HG03439 (cell line): ENCODE data around the gene TSPAN10.
"Not testable (repeated sequence)": the region's sequence is repeated elsewhere in the genome, so short reads cannot be mapped to it uniquely, and the experiment has no call there.

Experiments used
- ATAC-seq: cut with Tn5 transposase; IDR thresholded peaks from one replicate; pipeline ENCODE4 v1.9.1; 2021; ENCODE audit warnings: mild to moderate bottlenecking, moderate library complexity; ENCODE audit not compliant: unreplicated experiment

TSPAN10 gene

GRCh38 chr17:81636505-81637288 lies at the start of gene TSPAN10, which contains the start of gene NPLOC4:
TSS of gene TSPAN10 (plus strand) at chr17:81637196. CDS start at chr17:81642413, 5,217 bp downstream.
TSS of gene NPLOC4 (minus strand) at chr17:81637112. CDS start at chr17:81636930, 182 bp downstream.
- peak; percentile 82 for ATAC-seq

DNA sequence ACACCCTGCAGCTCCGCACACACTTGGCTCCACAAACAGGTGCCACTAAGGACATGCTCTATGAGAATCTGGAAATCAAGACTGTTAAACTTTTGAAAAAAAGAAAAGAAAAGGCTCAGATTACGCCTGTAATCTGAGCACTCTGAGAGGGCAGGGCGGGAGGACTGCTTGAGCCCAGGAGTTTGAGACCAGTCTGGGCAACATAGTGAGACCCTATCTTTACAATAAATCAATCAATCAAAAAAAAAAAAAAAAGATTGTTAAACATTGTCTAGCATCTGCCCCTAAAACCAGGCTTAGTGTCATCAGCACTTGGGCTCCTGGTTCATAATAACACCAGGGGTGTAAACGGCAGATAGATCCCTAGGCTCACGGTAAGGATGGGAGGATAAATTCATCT lies 47.4 kb upstream of the TSPAN10 start:
- no peak for ATAC-seq

DNA sequence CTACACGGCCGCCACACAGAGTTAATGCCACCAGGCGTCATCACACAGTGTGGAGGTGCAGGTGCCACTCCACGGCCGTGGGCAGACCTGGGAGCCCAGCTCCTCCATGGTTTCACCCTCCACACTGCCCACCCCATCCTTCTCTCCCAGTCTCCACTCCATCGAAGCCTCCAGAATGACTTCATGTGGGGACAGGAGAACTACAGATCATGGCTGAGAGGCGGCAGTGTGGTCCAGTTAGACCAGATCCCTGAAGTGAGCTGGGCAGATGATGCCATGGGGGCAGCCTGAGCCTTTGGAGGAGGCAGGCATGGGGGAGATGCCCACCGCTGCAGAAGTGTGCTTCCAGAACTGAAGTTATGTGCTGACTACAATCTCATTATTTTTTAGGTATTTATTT lies 46.9 kb upstream of the TSPAN10 start:
- ATAC-seq, result no peak

DNA sequence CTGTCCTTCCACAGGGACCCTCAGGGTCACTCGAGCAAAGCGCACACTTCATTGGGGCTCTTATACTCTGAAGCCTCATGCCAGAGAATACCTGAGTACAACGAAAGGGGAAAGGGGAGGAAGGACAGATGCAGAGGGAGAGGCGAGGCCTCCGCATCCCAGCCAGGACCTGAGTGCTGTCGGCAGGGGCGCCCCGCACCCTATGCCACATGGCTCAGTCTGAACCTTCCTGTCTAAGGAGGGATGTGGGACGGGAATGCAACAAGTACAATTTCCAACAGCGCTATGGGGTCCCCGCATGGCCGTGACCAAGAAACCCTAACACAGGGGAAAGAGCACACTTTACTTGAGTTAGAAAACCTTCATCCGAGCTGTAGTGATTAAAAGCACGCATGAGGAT lies 45.0 kb upstream of the TSPAN10 start:
- no peak for ATAC-seq

DNA sequence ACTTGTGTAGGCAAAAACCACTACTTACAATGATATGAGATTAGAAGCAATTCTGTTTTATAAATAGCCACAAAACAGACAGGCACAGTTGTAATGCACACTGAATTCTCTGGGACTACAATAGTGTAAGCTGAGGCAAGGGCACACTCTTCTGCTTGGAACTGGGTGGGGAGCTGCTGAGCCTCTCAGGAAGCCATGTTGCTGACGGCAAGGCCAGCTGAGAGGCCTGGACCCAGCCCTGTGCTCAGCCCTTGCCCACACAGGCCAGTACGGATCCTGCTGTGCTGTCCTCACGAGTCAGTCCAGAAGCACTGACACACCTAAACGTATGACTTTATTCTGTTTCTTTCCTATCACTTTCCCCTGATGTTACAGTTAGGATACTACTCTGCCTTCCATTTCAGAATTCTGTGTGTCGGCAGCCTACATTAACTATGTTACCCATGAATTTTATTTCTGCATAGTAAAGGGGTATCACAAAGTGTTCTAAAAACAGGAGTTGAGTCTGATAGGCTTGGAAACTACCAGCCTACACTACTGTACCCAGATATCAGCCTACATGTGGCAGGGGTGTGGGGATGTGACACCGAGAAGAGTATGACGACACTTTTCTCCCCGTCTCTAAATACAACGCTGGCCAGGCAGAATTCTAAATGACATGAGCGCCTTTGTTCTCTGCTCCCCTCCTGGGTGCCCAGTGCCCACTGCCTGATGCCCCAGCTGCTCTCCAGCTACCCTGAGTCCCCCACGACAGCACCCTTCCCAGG lies 43.7 kb upstream of the TSPAN10 start:
- no peak for ATAC-seq

DNA sequence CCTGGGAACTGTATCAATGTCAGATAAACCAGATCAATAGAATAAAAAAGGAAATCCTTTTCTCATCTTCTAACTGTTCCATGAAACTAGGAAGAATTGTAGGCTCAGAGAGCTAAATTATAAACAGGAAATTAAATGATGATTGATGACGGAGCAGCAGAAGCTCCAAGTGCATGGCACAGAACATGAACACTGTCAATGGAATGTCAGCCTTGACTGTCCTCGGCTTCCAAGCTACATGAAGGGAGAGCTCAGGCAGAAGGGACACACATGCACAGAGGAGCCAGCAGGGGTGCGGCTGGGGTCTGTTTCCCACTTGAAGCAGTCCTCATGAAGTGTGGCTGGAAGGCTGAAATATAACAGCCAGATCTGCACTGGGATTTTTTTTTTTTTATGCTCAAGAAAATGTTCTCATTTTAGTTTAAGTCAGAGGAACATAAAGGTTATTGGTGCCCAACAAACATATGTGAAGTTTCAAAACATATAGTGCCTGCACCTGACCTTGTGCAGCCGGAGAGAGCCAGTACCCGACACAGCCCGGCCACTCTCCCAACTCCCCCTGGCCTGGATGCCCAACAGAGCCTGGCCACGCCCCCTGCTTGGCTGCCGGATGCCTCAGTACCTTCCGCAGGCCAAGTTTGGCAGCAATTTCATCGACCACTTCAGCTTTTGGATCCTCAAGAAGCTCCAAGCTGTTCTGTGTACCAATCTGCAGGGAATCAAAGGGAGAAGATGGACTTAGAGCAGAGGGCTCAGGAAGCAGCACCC lies 37.1 kb upstream of the TSPAN10 start:
- no peak for ATAC-seq

DNA sequence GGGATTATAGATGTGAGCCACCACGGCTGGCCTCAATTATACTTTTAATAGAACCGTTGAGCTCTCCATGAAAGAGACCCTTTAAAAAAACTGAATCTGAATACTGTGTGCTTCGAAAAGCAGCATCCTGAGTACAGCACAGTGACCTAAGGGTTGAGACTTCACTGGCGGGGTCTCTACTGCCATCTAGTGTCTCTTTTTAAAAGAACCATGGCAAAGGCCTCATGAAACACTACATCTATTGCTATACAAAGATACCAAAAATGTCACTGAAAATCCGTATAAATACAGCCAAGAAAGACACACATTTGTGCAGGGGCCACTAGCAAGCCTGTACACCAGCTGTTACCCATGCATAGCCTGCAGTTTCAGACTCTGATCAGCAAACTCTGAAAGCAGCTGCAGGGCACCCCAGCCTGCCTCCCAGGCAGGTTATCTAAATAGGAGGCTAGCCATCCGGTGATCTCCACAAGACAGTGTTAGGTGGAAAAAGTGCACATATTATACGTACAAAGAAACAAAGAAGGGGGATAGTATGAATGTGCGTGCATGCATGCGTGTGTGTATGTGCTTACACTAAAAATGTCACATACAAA lies 35.4 kb upstream of the TSPAN10 start:
- no peak for ATAC-seq

DNA sequence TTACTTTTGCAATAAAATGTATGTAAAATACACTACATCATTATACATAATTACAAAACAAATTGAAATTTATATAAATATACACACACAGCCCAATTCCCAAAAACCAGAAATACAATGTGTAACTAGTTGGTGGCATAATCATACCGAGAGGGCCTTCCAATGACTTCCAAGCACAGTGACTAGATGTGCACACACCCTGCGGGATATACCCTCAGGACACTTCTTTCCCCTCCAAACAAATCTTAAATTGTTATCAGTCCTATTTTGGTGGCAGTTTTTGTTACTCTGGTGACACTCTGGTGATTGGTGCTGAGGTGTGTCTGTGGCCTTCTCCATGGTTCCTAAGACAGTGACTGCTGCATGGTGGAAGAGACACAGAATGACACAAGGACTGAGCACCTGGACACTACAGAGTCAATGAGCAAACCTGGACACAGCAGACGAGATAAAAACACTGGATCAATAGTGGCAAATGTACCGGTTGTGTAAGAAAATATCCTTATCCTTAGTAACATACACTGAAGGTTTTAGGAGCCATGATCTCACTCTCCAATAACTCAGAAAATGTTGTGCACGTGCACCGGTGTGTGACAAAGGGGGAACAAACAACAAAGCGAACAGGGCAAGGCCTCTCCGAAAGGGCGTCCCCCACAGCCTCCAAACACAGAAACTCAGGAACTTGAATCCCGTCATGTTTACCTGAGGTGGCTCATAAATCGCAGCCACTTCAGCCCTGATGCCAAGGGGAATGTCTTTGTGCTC lies 33.0 kb upstream of the TSPAN10 start:
- ATAC-seq, result no peak

DNA sequence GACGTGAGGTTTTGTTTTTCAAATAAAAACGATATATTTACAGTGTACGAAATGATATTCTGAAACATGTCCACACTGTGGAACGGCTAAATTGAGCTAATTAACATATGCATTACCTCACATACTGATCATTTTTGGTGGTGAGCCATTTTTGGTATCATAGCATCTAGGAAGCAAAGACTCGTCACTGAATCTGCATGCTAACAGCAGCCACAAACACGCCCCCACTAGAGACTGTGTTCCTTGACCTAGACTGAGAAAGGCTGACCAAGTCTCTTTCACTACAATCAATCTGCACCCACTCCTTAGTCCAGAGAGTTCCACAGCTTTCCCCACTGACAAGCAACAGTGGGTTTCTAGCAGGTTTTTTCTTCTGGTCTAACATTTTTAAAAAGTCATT lies 29.6 kb upstream of the TSPAN10 start:
- no peak for ATAC-seq

- ATAC-seq, result no peak
Measured at GRCh38 chr17:81608082-81608481, 28.9 kb upstream of the TSPAN10 start.

GRCh38 chr17:81608605-81609004 lies 28.4 kb upstream of the TSPAN10 start:
- ATAC-seq, result no peak

DNA sequence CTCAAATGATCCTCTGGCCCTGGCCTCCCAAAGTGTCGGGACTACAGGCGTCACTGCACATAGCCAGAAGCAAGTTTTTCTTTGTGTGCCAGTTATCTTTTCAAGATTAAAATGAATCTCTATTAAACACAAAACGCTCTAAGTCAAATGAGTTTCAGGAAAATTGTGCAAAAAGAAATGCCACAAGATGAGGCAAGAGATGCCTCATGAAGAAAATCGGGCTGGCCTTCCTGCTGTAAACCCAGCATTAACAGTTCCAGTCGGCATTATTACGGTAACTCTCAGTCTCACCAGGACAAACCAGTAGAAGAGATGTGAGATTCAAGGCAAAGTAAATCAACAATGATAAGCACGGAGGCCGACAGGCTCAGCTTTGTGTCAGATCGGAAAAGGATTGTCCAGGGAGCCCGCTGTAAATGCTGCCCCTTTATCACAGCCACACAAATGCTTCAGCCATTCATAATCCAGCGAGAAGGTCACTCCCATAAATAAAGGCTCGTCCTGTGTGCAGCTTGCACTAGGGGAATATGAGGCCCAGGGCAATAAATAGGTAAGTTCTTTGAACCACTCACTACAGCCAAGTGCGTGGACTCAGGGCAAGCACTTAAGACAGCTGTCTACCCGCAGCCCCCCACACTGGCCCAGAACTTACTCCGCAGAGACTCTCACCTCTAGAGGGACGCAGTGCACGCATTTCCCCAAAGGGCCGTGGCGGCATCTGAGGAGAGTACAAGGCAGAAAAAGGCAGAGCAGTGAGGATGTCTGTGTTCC lies 27.3 kb upstream of the TSPAN10 start:
- no peak for ATAC-seq

DNA sequence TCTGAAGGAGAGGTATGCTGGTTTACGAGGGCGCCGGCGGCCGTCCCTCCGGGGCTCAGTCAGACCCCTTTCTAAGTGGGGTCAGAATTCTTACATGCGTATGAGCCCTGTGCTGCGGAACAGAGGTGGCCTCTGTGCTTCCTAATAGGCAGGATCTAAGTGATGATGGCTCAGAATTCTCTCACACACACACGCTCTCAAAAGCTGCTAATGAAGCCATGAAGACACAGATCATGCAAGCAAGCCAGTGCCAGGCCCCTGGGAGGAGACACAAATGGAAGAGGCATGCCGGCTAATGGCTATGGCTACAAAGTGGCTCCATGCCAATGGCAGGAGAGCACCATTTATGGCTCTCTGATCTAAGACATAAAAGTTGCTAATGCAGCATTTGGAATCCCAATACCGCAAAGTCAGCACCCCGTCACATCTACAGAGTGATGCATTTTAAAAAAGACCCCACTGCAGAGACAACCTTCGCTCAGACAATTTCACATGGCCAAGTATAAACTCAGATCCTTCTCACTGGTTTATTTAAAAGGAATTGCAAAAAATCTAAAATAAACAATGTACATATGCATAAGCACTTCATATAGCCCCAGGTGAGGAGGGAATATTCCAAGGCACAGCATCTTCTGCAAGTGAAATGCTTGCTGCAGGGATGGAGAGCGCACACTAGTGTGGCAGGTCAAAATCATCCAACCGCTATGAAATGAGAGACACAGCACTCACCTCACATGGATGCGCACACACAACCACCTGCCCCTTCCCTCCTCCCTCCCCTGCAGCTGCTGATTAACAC lies 24.6 kb upstream of the TSPAN10 start:
- no peak for ATAC-seq

GRCh38 chr17:81615401-81615930 lies 21.5 kb upstream of the TSPAN10 start:
- ATAC-seq, result no peak

DNA sequence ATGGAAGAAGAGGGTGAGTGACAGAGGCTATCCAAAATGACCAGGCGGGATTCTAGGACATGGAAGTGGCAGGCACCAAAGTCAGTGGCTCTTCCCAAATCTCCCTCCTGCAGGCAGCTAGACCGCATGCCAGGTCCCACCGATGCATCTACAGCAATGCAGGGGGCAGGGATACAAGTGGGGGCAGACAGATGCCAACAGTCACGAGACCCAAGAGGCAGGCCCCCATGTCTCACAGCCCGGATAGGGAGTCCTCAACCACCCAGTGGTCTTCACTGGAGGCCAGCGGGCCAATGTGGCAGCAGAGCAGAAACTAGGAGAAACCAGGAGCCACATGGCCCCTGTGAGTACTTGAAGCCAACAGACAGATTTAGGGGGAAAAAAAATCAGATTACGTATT lies 20.1 kb upstream of the TSPAN10 start:
- ATAC-seq, result no peak

DNA sequence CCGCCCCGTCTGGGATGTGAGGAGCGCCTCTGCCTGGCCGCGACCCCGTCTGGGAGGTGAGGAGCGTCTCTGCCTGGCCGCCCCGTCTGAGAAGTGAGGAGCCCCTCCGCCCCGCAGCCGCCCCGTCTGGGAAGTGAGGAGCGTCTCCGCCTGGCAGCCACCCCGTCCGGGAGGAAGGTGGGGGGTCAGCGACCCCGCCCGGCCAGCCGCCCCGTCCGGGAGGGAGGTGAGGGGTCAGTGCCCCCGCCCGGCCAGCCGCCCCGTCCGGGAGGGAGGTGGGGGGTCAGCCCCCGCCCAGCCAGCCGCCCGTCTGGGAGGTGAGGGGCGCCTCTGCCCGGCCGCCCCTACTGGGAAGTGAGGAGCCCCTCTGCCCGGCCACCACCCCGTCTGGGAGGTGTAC lies 18.7 kb upstream of the TSPAN10 start:
- ATAC-seq, result not testable (repeated sequence)

DNA sequence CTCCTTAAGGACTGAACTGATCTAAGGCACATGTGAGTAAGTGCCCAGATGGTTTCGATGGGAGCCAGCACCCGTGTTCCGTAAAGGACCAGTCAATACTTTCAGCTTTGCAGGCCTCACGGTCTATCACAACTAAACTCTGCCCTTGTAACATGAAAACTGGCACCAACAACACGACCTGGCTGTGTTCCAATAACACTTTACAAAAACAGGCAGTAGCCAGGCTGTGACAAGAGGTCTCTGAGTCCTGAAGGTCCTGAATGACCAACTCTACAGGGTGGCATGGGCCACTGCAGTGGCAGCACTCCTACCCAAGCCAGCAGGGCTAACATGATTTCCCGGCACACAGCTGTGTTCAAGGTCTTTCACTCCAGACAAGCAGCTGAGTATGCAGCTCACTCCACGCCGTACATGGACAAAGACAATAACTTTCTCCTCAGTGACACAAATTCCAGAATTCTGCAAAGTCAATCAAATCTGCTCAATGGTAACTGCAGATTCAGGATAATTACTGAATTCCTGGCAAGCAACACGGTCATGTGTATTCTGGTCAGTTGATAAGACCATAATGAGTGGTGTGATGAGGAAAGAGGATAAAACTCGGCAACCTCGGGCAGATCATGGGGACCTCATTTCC lies 15.4 kb upstream of the TSPAN10 start:
- ATAC-seq, result no peak

DNA sequence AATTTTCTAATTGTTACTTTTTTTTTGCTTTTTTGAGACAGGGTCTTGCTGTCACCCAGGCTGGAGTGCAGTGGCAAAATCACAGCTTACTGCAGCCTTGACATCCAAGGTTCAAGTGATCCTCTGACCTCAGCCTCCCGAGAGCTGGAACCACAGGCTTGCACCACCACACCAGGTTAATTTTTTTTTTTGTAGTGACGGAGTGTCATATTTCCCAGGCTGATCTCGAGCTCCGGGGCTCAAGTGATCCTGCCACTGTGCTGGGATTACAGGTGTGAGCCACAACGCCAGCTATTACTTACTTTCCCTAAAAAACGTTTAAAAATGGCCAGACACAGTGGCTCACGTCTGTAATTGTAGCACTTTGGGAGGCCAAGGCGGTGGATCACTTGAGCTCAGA lies 6.7 kb upstream of the TSPAN10 start:
- no peak for ATAC-seq
